ENCODE measurements around the gene NTM.

The NTM gene

GRCh38 chr11:131614631-131615030 lies 244.2 kb downstream of the NTM start:
- no peak for TF ChIP-seq CTCF (conservative IDR thresholded peaks at IDR 0.05; ENCODE audit: low read depth, low read length)
- no peak for DNase-seq (ENCODE audit: low read depth)
- no peak overlapping the region for H3K4me3 ChIP-seq (ENCODE audit: low read length)

- no peak for TF ChIP-seq CTCF (conservative IDR thresholded peaks at IDR 0.05; ENCODE audit: low read depth, low read length)
- no peak overlapping the region for H3K4me3 ChIP-seq (ENCODE audit: low read length)
- no peak for DNase-seq (ENCODE audit: low read depth)
Observed at GRCh38 chr11:131615611-131616010, 245.2 kb downstream of the NTM start.

- no peak overlapping the region for H3K4me3 ChIP-seq (ENCODE audit: low read length)
- DNase-seq (ENCODE audit: low read depth), result no peak
- TF ChIP-seq CTCF (conservative IDR thresholded peaks at IDR 0.05; ENCODE audit: low read depth, low read length), result no peak
Observed at GRCh38 chr11:131616481-131617140, 246.2 kb downstream of the NTM start.

- no peak overlapping the region for H3K4me3 ChIP-seq (ENCODE audit: low read length)
- no peak for DNase-seq (ENCODE audit: low read depth)
- TF ChIP-seq CTCF (conservative IDR thresholded peaks at IDR 0.05; ENCODE audit: low read depth, low read length), result no peak
Observed at GRCh38 chr11:131618201-131618600, 247.8 kb downstream of the NTM start.

GRCh38 chr11:131622193-131622592 lies 251.8 kb downstream of the NTM start:
- no peak overlapping the region for H3K4me3 ChIP-seq (ENCODE audit: low read length)
- TF ChIP-seq CTCF (conservative IDR thresholded peaks at IDR 0.05; ENCODE audit: low read depth, low read length), result no peak
- DNase-seq (ENCODE audit: low read depth), result no peak

- TF ChIP-seq CTCF (conservative IDR thresholded peaks at IDR 0.05; ENCODE audit: low read depth, low read length), result no peak
- DNase-seq (ENCODE audit: low read depth), result no peak
- no peak overlapping the region for H3K4me3 ChIP-seq (ENCODE audit: low read length)
Observed at GRCh38 chr11:131624531-131624930, 254.1 kb downstream of the NTM start.

- TF ChIP-seq CTCF (conservative IDR thresholded peaks at IDR 0.05; ENCODE audit: low read depth, low read length), result no peak
- no peak overlapping the region for H3K4me3 ChIP-seq (ENCODE audit: low read length)
- no peak for DNase-seq (ENCODE audit: low read depth)
Observed at GRCh38 chr11:131626788-131627187, 256.4 kb downstream of the NTM start.
